ENCODE measurements around the gene B4GALNT3. TPM values are rescaled to one million over a fixed set of nuclear protein-coding genes. Genes with fewer than 3 reads are reported as not detected.

The B4GALNT3 gene
- 0.06 TPM in 1 of 2 replicates, not detected in the other for total RNA-seq (2013; cell fraction: nucleolus; rRNA removed)
- 3.1 and 3.6 TPM in 2 replicates for total RNA-seq (2014; rRNA removed)
- total RNA-seq (2014; rRNA removed; fragmentation: Illumina TruSeq; extraction: Trizol), result 2.3 and 2.7 TPM in 2 replicates
- total RNA-seq (2021), result 3.1 and 3.8 TPM in 2 replicates
- 0.83 TPM for polyA plus RNA-seq (2011; ENCODE audit: low read depth)
- 0.01 TPM in 1 of 2 replicates, not detected in the other for polyA plus RNA-seq (2011; rRNA removed)
- polyA plus RNA-seq (2011; cell fraction: cytosol; rRNA removed), result 0.03 and 0.07 TPM in 2 replicates
- polyA plus RNA-seq (2011; cell fraction: nucleus; rRNA removed), result 0.04 and 0.15 TPM in 2 replicates
- polyA plus RNA-seq (2012), result 0.84 and 0.91 TPM in 2 replicates
- polyA plus RNA-seq (2014; fragmentation: Illumina TruSeq; extraction: Trizol), result 0.57 and 1.8 TPM in 2 replicates
- polyA plus RNA-seq (2014; fragmentation: Nextera tagmentation; extraction: Ambion mirVana), result under 1 TPM; 0.05 to 0.26 TPM
- polyA plus RNA-seq (2014; rRNA removed), result 2.2 and 2.8 TPM in 2 replicates
- polyA plus RNA-seq (2016; fragmentation: Nextera tagmentation; extraction: Ambion mirVana), result 1 to 10 TPM; 3.8 to 4.2 TPM
- 0.07 TPM in 1 of 2 replicates, not detected in the other for polyA minus RNA-seq (2011; rRNA and poly(A)+ RNA removed)
- not detected in 2 replicates for polyA minus RNA-seq (2011; cell fraction: cytosol; rRNA and poly(A)+ RNA removed)
- polyA minus RNA-seq (2011; cell fraction: nucleus; rRNA and poly(A)+ RNA removed), result not detected in 2 replicates
- percentile 7 among the genes with signal in this experiment for Bru-seq, nascent RNA
- percentile 8 among the genes with signal in this experiment for BruChase-seq, experiment 1, labeled RNA remaining after a 6-hour chase
- BruChase-seq, experiment 2, labeled RNA remaining after a 2-hour chase, result percentile 8 among the genes with signal in this experiment
- long read RNA-seq, experiment 1, result 0 reads
- long read RNA-seq, experiment 2, result 0 reads

DNA sequence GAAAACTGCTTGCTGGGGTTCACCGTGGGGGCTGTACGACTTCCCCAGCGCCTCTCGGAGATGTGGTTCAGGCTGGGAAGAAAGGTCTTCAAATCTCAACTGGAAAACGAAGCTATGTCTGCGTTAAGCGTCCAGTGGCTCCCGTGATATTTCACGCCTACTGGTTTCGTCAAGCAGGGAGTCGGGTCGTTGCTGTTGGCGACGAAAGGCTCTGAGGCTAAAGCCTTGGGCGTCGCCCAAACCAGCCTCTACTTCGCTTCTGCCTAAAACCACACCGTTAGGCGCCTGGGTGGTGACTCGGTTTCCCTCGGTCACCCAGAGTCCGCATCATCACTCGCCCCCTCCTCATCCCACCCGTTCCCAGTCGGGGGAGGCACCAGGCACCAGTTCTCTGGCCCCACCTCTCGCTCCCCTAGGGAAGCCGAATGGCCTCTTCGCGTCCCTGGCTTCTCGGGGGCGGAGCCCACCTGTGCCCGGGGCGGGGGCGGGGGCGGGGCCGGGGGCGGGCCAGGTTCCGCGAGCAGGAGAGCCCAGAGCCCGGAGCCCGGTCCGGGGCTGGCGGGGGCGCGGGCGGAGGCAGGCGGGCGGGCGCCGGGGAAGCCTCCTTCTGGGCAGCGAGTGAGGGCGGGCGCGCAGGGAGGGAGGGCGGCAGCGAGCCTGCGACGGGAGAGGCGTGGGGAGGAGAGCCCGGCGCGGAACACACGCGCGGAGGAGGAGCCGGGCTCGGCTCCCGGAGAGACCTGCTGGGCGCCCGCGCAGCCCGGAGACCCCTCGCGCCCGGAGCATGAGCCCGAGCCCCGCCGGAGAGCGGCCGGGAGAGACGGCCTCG, at the start of gene B4GALNT3:
B4GALNT3 (plus strand) TSS at position 510 of the 829 bp plus-strand sequence. CDS start 438 bp downstream, outside the sequence.
- DNase-seq (ENCODE audit: low read depth, low spot score) (no peak), FAIRE-seq (no peak), ATAC-seq (peak; percentile 47)
- ChIA-PET RAD21 (ENCODE audit: unreplicated experiment) (no interaction called here), POLR2A (no interaction called here), CTCF (no interaction called here), SMC1A (ENCODE audit: uncharacterized antibody, unreplicated experiment) (no interaction called here)
- peak within 1 kb of the TSS; percentile 23; the same call in 1 of the 2 replicates for H2AFZ ChIP-seq (ENCODE audit: control insufficient read depth, low read depth, low read length)
- no peaks in the 10 kb centered on the region for H4K20me1 ChIP-seq (ENCODE audit: control insufficient read depth, insufficient read depth)
- H3K9me3 ChIP-seq (replicated peaks; ENCODE audit: control insufficient read depth, insufficient read depth, low read length), result no peaks in the 10 kb centered on the region
- peaks cover 0 to 16% of the 10 kb centered on the region in 2 experiments for H3K27me3 ChIP-seq (replicated peaks in 1 of 2; ENCODE audit: control insufficient read depth in 2 of 2, insufficient read depth in 2 of 2, low read length in 1 of 2)
- 20% methylated on average over 48 of the region's 82 CpGs for WGBS (ENCODE audit: insufficient coverage, insufficient replicate concordance, low lambda C conversion rate, missing lambda C conversion rate)
- BruUV-seq (replicated peaks), result no TSS peak
- no peaks in the 10 kb centered on the region for H3K36me3 ChIP-seq (ENCODE audit: control insufficient read depth in 2 of 2, insufficient read depth in 2 of 2, low read length in 1 of 2)
- intact Hi-C loops (cut with micrococcal nuclease; ENCODE audit: unreplicated experiment) (loop anchor here (5.0 kb wide), 1 partner anchor 73 kb away; no protein-coding TSS in a partner anchor), in situ Hi-C loops (cut with MboI) (loop anchor here (5.0 kb wide), 1 partner anchor 93 kb away; no protein-coding TSS in a partner anchor)
- no peak within 1 kb of the TSS for H3K27ac ChIP-seq (ENCODE audit: control insufficient read depth, insufficient read depth)
- H3K4me2 ChIP-seq (ENCODE audit: control insufficient read depth, insufficient read depth), result peak within 1 kb of the TSS; percentile 86
- peak within 1 kb of the TSS; percentile 60; the same call in 1 of the 2 replicates for H3K4me3 ChIP-seq
- no peaks in the 10 kb centered on the region for H3K79me2 ChIP-seq (ENCODE audit: control insufficient read depth, insufficient read depth, low read length)
- no peaks in the 10 kb centered on the region for H3K4me1 ChIP-seq (ENCODE audit: control insufficient read depth, insufficient read depth, low read length)
- no peak within 1 kb of the TSS for H3K9ac ChIP-seq (ENCODE audit: control insufficient read depth, insufficient read depth, low read length)
- no peak for TF ChIP-seq RFX5 (IDR thresholded peaks at IDR 0.05; ENCODE audit: low read depth, low read length)
- TF ChIP-seq, protein P1, sequence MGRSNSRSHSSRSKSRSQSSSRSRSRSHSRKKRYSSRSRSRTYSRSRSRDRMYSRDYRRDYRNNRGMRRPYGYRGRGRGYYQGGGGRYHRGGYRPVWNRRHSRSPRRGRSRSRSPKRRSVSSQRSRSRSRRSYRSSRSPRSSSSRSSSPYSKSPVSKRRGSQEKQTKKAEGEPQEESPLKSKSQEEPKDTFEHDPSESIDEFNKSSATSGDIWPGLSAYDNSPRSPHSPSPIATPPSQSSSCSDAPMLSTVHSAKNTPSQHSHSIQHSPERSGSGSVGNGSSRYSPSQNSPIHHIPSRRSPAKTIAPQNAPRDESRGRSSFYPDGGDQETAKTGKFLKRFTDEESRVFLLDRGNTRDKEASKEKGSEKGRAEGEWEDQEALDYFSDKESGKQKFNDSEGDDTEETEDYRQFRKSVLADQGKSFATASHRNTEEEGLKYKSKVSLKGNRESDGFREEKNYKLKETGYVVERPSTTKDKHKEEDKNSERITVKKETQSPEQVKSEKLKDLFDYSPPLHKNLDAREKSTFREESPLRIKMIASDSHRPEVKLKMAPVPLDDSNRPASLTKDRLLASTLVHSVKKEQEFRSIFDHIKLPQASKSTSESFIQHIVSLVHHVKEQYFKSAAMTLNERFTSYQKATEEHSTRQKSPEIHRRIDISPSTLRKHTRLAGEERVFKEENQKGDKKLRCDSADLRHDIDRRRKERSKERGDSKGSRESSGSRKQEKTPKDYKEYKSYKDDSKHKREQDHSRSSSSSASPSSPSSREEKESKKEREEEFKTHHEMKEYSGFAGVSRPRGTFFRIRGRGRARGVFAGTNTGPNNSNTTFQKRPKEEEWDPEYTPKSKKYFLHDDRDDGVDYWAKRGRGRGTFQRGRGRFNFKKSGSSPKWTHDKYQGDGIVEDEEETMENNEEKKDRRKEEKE (IDR thresholded peaks at IDR 0.05), result no peak
- no peak for TF ChIP-seq RBBP5 (conservative IDR thresholded peaks at IDR 0.05)
- TF ChIP-seq RELB (IDR thresholded peaks at IDR 0.05; ENCODE audit: low read depth), result no peak
- TF ChIP-seq PAX5 (IDR thresholded peaks at IDR 0.05; ENCODE audit: borderline replicate concordance, low read depth, low read length), result no peak
- no peak for TF ChIP-seq JUND (IDR thresholded peaks at IDR 0.05; ENCODE audit: low read depth, low read length)
- no peak for TF ChIP-seq RUNX3 (IDR thresholded peaks at IDR 0.05; ENCODE audit: low read length)
- TF ChIP-seq CREB1 (IDR thresholded peaks at IDR 0.05; ENCODE audit: low read depth), result no peak

All from GM12878 (cell line).